Right cardiac atrium (tissue), 5 donors: Measurements from ENCODE around the gene POGLUT3. TPM values are rescaled to one million over a fixed set of nuclear protein-coding genes. Genes with fewer than 3 reads are reported as not detected.

Source experiments
- ATAC-seq, 2 donors: fragments of 200-7000 bp; cut with Tn5 transposase; one replicate each; pipeline versions ENCODE4 v1.8.0 to v1.9.1; 2020; ENCODE audit warnings: moderate library complexity in 2 of 2, mild to moderate bottlenecking in 1 of 2
- DNase-seq, 3 donors: peaks; one replicate each; pipeline ENCODE4 v3.0.0-alpha.2; 2020
- H3K27ac ChIP-seq: one replicate; pipeline ENCODE4 v1.5.1; 2013; ENCODE audit warnings: mild to moderate bottlenecking, low read length, control low read depth, moderate library complexity
- H3K27me3 ChIP-seq: one replicate; pipeline ENCODE4 v1.6.1; 2013; ENCODE audit not compliant: control insufficient read depth, insufficient read depth
- H3K4me1 ChIP-seq: one replicate; pipeline ENCODE4 v1.6.1; 2013; ENCODE audit warnings: low read length; ENCODE audit not compliant: control insufficient read depth, insufficient read depth
- H3K4me3 ChIP-seq: one replicate; pipeline ENCODE4 v1.5.1; 2013; ENCODE audit warnings: low read length, control low read depth
- H3K9me3 ChIP-seq: one replicate; pipeline ENCODE4 v1.6.1; 2013; ENCODE audit warnings: low read length; ENCODE audit not compliant: control insufficient read depth
- WGBS: extraction: QIAGEN DNeasy Blood & Tissue Kit; methylation state at CpG from one replicate; pipeline ENCODE4 v1.1.7; 2013; 5-methylcytosine and 5-hydroxymethylcytosine counted together
- intact Hi-C, 4 donors: fragments of 100-400 bp; cut with DNase I; formaldehyde crosslinking; loops; one replicate each; pipeline versions ENCODE4 v1.11.0 to v1.14.0; 2022 to 2023
- polyA plus RNA-seq: library from polyadenylated mRNA; stranded (reverse); fragments of 200-250 nt; gene quantifications from one replicate; pipeline ENCODE4 v1.2.3, GENCODE V29; 2013
- total RNA-seq, 4 donors: library from RNA; stranded (reverse); fragmentation: NEBNext Ultra II Directional; extraction: Animal tissue kit (Norgen Biotek cat#: 25700); gene quantifications; one replicate each; pipeline ENCODE4 v1.2.1, GENCODE V29; 2021
- donor health status: healthy with polysubstance abuse.
- donor health status: DM: no; HTN: yes; CAD: no.
- donor health status: DM: no; HTN: no; CAD: no.
- donor health status: DM: no; HTN: yes; CAD: no; lungs with severe emphysema.
- donor health status: DM: yes; HTN: yes; CAD: no.

Gene POGLUT3
- total and polyA plus RNA-seq, 5 donors = 12.4 to 23.9 (median 20.3) TPM

DNA sequence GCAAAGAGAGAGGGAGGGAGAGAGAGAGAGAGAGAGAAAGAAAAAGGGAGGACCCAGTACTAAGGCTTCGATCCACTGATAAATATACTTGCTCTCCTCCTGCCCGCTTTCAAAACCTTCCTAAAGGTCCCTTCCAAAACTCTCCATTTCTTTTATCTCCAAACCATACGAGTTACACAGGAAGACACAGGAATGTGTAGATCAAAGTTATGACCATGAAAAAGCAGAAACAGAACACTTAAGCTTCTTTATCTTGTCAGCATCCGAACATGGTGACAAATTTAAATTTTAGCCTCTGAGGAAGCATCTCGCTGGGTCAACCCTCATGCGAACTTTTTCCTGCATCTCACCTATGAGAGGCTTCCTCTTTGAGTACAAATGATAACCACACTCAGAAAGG lies 29.2 kb upstream of the POGLUT3 start:
- Histone ChIP-seq H3K4me1 (no peaks in the 10 kb centered on the region), H3K27me3 (no peaks in the 10 kb centered on the region), H3K4me3 (no peak overlapping the region), H3K9me3 (no peaks in the 10 kb centered on the region), H3K27ac (no peak overlapping the region)
- DNase-seq = no peak
- WGBS = 63% methylated on average over 6 of the region's 6 CpGs
- intact Hi-C loops = no loop called here
- no peak for ATAC-seq

DNA sequence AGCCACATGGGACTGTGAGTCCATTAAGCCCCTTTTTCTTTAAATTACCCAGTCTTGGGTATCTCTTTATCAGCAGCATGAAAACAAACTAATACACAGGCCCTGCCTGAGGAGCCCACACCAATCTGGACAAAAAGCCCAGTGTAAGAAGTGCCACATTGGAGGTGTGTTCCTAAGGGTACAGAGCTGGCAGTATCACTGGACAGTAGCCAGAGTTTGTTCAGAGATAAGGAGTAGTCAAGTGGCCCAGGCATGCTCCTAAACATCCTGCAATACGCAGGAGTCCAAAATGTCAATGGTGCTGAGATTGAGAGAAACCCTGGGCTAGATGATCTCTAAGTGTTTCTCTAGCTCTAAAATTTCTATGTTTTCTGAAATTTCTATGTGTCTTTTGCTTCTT lies 27.0 kb upstream of the POGLUT3 start:
- H3K4me3 ChIP-seq = no peak overlapping the region
- H3K4me1 ChIP-seq = no peaks in the 10 kb centered on the region
- no peak overlapping the region for H3K27ac ChIP-seq
- no peaks in the 10 kb centered on the region for H3K27me3 ChIP-seq
- no peaks in the 10 kb centered on the region for H3K9me3 ChIP-seq
- DNase-seq = no peak
- WGBS = 83% methylated on average over 1 of the region's 1 CpG
- intact Hi-C loops = no loop called here
- ATAC-seq = no peak

DNA sequence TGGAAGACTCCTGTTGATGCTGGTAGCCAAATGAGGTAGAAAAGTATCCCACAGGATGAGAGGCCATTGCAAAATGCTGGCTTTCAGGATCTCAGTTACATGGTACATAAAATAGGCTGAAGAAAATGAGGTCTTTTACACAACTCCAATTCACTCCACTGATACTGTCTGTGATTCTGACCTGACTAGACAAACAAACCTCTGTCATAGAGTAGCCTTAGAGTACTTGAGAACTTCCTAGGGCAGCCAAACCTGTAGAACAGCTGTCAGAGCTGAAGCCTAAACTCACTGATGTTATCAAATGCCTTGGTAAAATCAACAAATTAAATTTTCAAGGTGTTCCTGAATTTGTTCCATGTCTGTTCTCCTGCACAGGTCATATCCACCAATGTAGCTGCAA lies 26.2 kb upstream of the POGLUT3 start:
- Histone ChIP-seq H3K4me3 (no peak overlapping the region), H3K27ac (no peak overlapping the region), H3K4me1 (no peaks in the 10 kb centered on the region), H3K9me3 (no peaks in the 10 kb centered on the region), H3K27me3 (no peaks in the 10 kb centered on the region)
- ATAC-seq (no peak), DNase-seq (no peak)
- intact Hi-C loops = no loop called here

DNA sequence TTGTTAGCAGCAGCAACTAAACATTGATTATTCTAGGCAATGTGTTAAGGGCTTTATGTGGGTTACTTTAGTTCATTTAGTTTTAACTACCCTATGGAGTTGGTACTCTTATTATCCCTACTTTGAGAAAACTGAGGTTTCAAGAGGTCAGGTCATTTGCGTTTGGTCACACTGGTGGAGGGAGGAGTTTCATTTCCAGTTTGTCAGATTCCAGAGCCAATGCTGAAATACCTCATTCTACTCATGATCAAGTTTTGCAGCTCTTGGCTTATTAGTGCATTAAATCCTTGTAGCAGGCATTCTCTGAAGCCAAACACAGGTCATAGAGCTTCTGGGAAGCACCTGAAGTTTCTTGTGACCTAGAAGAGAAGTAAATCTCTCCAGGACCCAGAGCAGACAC lies 24.1 kb upstream of the POGLUT3 start:
- H3K27me3 ChIP-seq = no peaks in the 10 kb centered on the region
- H3K27ac ChIP-seq = no peak overlapping the region
- ATAC-seq = no peak
- WGBS = 40% methylated on average over 1 of the region's 1 CpG
- H3K4me1 ChIP-seq = no peaks in the 10 kb centered on the region
- H3K9me3 ChIP-seq = no peaks in the 10 kb centered on the region
- intact Hi-C loops = no loop called here
- DNase-seq = no peak
- H3K4me3 ChIP-seq = no peak overlapping the region

DNA sequence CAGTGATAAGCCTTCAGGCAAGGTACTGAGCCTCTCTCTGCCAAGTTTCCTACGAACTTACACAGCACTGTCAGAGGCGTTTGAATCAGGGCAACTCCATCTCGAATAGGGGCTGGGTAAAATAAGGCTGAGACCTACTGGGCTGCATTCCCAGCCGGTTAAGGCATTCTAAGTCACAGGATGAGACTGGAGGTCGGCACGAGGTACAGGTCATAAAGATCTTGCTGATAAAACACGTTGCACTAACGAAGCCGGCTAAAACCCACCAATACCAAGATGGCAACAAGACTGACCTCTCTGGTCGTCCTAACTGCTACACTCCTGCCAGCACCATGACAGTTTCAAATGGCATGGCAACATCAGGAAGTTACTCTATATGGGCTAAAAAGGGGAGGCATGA lies 20.4 kb upstream of the POGLUT3 start:
- ATAC-seq = no peak
- no peak for DNase-seq
- intact Hi-C loops = no loop called here
- Histone ChIP-seq H3K9me3 (no peaks in the 10 kb centered on the region), H3K4me3 (no peak overlapping the region), H3K27me3 (no peaks in the 10 kb centered on the region), H3K27ac (no peak overlapping the region), H3K4me1 (no peaks in the 10 kb centered on the region)
- 76% methylated on average over 10 of the region's 10 CpGs for WGBS

DNA sequence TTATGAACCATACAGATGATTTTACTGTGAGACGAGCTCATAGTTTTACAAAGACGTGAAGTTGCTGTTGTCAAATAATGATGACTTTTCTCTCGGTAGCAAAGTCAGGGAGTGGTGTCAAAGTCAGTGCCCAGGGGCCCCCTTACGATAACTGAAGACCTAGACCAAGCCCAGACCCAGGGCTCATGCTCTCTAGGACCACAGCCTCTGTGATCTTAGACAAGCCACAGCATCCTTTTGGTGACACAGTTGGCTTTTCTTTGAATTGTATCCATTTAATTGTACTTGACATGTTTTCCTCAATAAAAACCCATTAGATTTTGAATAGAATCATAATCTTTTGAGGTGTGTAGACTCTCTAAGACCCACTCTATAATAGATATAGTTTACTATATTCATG lies 17.9 kb upstream of the POGLUT3 start:
- ATAC-seq (no peak), DNase-seq (no peak)
- intact Hi-C loops = no loop called here
- Histone ChIP-seq H3K4me1 (no peaks in the 10 kb centered on the region), H3K27ac (no peak overlapping the region), H3K27me3 (peaks cover 2% of the 10 kb centered on the region), H3K4me3 (no peak overlapping the region), H3K9me3 (no peaks in the 10 kb centered on the region)
- 95% methylated on average over 4 of the region's 4 CpGs for WGBS

DNA sequence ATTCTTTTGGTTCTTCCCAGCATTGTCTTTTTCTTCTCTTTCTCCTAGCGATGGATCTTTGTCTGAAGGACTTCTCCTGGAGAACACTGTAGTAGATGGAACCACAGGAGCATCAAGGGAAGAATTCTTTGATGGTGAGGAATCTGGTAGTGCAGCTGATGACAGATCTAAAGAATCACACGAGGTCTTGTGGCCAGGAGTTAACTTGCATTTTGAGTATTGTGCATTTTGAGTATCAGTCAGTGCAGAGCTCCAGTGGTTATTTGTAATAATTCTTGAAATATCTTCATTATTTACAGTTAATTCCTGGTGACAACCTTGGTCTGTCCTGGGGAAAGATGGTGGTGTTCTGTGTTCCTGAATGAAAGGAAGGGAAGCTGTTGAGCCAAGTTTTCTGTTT lies 14.5 kb upstream of the POGLUT3 start:
- 68% methylated on average over 2 of the region's 2 CpGs for WGBS
- Histone ChIP-seq H3K4me1 (no peaks in the 10 kb centered on the region), H3K27ac (no peak overlapping the region), H3K4me3 (no peak overlapping the region), H3K9me3 (no peaks in the 10 kb centered on the region), H3K27me3 (peaks cover 2% of the 10 kb centered on the region)
- intact Hi-C loops = no loop called here
- DNase-seq (no peak), ATAC-seq (no peak)

DNA sequence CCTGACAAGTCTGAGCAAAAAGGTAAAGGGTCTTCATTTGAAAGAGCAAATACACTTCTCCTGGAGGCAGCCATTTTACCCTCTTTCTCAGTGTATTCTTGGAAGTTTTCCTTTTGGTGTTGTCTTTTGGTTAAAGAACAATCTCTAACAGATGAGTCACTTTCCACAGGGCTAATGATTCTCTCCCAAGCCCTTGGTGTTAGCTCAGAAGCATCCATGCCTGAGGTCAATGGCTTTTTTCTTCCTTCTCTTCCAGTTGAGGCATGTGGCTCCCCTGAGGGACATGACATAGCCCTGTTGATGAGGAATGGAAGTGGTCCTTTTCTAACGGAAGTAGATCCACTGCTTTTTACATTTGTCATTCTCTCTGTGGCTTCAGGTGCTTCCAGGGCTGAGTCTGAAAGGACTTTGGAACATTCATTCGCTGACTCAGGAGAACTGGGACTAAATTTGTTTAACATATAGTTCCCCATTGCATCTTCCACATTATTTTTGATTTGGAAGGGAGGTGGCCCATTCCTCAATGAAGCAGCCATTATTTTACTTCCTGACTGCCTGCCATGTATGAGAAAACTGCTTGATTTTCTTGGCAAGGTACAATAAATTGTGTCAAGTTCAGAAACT lies 13.8 kb upstream of the POGLUT3 start:
- no peak overlapping the region for H3K4me3 ChIP-seq
- intact Hi-C loops = no loop called here
- ATAC-seq = no peak
- H3K9me3 ChIP-seq = no peaks in the 10 kb centered on the region
- no peaks in the 10 kb centered on the region for H3K4me1 ChIP-seq
- WGBS = 87% methylated on average over 2 of the region's 2 CpGs
- no peak for DNase-seq
- peaks cover 2% of the 10 kb centered on the region for H3K27me3 ChIP-seq
- no peak overlapping the region for H3K27ac ChIP-seq

DNA sequence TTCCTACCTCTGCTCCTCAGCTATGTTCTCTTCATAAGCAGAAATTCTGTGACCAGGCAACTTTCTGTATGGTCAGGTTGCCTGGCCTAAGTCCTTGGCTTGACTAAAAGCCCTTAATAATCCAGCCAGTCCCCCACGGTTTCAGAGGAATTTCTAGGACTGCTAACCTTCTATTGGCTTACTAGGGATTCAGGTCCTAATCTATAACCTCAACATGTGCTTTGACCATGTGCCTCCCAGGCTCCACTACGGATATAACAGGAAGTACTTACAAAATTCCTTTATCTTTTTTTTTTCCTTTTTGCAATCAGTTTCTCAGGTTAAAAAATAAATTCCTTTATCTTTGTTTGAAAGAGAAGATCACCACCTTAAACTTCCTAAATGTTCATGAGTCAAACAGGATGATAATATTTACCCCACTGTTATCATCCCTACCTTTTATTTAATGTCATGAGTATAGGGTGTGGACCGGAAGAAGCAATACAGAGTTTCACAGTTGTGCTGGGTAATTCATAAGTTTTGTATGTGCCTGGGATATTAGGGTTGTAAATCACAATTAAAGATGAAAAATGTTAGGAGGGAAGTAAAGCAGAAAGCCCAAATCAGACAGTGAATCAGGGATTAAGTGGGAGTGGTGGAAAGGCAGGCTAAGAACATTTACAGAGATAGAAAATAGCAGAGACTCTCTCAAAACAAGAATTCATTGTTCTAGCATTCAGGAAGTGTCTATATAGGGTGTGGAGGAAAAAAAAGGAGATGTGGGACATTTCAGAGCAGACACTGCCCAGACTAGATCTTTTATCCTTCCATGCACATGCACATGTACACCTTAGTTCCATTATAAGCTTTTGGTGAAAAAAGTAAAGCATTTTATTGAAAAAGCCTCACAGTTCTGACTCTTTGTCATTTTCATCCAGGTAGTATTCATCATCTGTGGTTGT lies 10.7 kb upstream of the POGLUT3 start:
- Histone ChIP-seq H3K4me3 (no peak overlapping the region), H3K4me1 (no peaks in the 10 kb centered on the region), H3K27me3 (peaks cover 2% of the 10 kb centered on the region), H3K27ac (no peak overlapping the region), H3K9me3 (no peaks in the 10 kb centered on the region)
- no peak for DNase-seq
- ATAC-seq = no peak
- WGBS = 55% methylated on average over 3 of the region's 3 CpGs
- intact Hi-C loops = no loop called here

DNA sequence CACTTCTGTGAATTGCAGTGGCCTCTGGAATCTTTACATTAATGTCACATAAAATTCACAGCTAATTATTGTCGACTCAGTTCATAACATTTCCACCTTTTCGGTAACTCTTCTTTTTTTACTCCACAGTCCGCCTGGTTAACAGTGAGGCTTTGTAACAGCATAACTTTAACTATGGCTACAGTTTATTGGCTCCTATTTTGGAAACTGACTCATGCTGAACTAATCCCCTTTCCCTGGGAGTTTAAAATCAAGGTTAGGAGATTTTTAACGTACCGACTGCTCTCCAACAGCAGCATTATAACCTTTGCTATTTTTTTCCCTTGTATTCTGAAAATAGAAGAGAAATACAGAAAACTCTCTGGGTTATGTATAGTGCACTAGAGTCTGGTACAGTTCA lies 3.2 kb upstream of the POGLUT3 start:
- WGBS = 74% methylated on average over 5 of the region's 5 CpGs
- Histone ChIP-seq H3K9me3 (no peaks in the 10 kb centered on the region), H3K4me3 (no peak overlapping the region), H3K27me3 (no peaks in the 10 kb centered on the region), H3K27ac (no peak overlapping the region), H3K4me1 (no peaks in the 10 kb centered on the region)
- ATAC-seq (no peak), DNase-seq (no peak)
- intact Hi-C loops = no loop called here

DNA sequence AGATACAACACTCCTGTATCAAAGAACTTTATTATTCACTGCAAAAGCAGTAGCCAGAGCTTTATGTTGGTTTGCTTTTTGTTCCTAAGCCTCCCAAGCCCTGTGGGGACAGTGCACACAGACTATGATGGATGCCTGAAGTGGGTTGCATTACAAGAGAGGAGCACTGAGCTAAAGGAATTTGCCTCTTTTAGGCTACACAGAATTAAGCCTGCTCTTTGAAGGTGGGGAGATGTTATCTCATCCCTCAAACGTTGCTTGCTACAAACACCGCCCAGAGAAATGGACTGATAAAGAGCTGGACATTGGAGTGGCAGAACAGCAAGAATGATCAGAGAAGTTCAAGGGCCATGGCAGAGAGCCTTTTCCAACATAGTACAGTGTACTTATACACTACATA lies 2.5 kb upstream of the POGLUT3 start:
- no peak overlapping the region for H3K4me3 ChIP-seq
- WGBS = 53% methylated on average over 2 of the region's 2 CpGs
- DNase-seq = no peak
- no peak overlapping the region for H3K27ac ChIP-seq
- no peak for ATAC-seq
- no peaks in the 10 kb centered on the region for H3K4me1 ChIP-seq
- H3K27me3 ChIP-seq = no peaks in the 10 kb centered on the region
- intact Hi-C loops = no loop called here
- H3K9me3 ChIP-seq = no peaks in the 10 kb centered on the region
